Measurements from ENCODE around the gene DKKL1.
A peak's percentile ranks its signal among the peaks of the same experiment; 100 is the strongest.

DKKL1 gene

GRCh38 chr19:49359851-49360820 is 3.5 kb upstream of the DKKL1 start:
- DNase-seq (ENCODE audit: low spot score) = peak; percentile 37
- TF ChIP-seq CTCF (IDR thresholded peaks at IDR 0.05; ENCODE audit: extremely low read depth, missing control alignments) = no peak

- no peak for TF ChIP-seq CTCF (IDR thresholded peaks at IDR 0.05; ENCODE audit: extremely low read depth, missing control alignments)
- peak; percentile 47 for DNase-seq (ENCODE audit: low spot score)
Measured at GRCh38 chr19:49361438-49362047, 2.1 kb upstream of the DKKL1 start.

- DNase-seq (ENCODE audit: low spot score) = peak; percentile 58
Measured at GRCh38 chr19:49362048-49362928, 1.4 kb upstream of the DKKL1 start, which contains the start of gene TEAD2. TSS of gene TEAD2 (minus strand) at chr19:49362416. CDS start at chr19:49360075, 2,341 bp downstream.

GRCh38 chr19:49362929-49363267 is 779 bp upstream of the DKKL1 start:
- TF ChIP-seq CTCF (IDR thresholded peaks at IDR 0.05; ENCODE audit: extremely low read depth, missing control alignments) = no peak
- DNase-seq (ENCODE audit: low spot score) = peak; percentile 39

More at GRCh38 chr19:49362048-49362928, 1.4 kb upstream of the DKKL1 start, which contains the start of gene TEAD2:
- TF ChIP-seq CTCF (IDR thresholded peaks at IDR 0.05; ENCODE audit: extremely low read depth, missing control alignments) = no peak

- TF ChIP-seq CTCF (IDR thresholded peaks at IDR 0.05; ENCODE audit: extremely low read depth, missing control alignments) = no peak
- DNase-seq (ENCODE audit: low spot score) = no peak
Measured at GRCh38 chr19:49364083-49364737, 533 bp downstream of the DKKL1 start.

- no peak for DNase-seq (ENCODE audit: low spot score)
- TF ChIP-seq CTCF (IDR thresholded peaks at IDR 0.05; ENCODE audit: extremely low read depth, missing control alignments) = no peak
Measured at GRCh38 chr19:49366110-49366509, 2.4 kb downstream of the DKKL1 start.
